8988T (cell line): ENCODE data around the gene SLC27A4.

Experiments used
- DNase-seq: peaks from one replicate; pipeline ENCODE4 v3.0.0; 2011

SLC27A4 gene

GRCh38 chr9:128392302-128393144 is 52.2 kb downstream of the SLC27A4 start:
- DNase-seq, result peak; percentile 24

GRCh38 chr9:128393145-128393775 is 52.9 kb downstream of the SLC27A4 start:
- peak; percentile 46 for DNase-seq

- DNase-seq, result no peak
Observed at GRCh38 chr9:128393970-128394369, 53.6 kb downstream of the SLC27A4 start.

GRCh38 chr9:128394379-128395168 is 54.2 kb downstream of the SLC27A4 start:
- DNase-seq, result no peak

GRCh38 chr9:128396970-128397613 is 56.8 kb downstream of the SLC27A4 start:
- peak; percentile 6 for DNase-seq

GRCh38 chr9:128397831-128398230 is 57.5 kb downstream of the SLC27A4 start:
- DNase-seq, result no peak

- DNase-seq, result no peak
Observed at GRCh38 chr9:128399861-128400260, 59.5 kb downstream of the SLC27A4 start.

- DNase-seq, result no peak
Observed at GRCh38 chr9:128404560-128404959, 64.2 kb downstream of the SLC27A4 start.

- no peak for DNase-seq
Observed at GRCh38 chr9:128405077-128405779, 64.9 kb downstream of the SLC27A4 start.

GRCh38 chr9:128405780-128406171 is 65.4 kb downstream of the SLC27A4 start:
- DNase-seq, result no peak

- no peak for DNase-seq
Observed at GRCh38 chr9:128406848-128407391, 66.6 kb downstream of the SLC27A4 start.

- no peak for DNase-seq
Observed at GRCh38 chr9:128408963-128409431, 68.7 kb downstream of the SLC27A4 start.

GRCh38 chr9:128409450-128409849 is 69.1 kb downstream of the SLC27A4 start:
- DNase-seq, result no peak

- DNase-seq, result peak; percentile 75
Observed at GRCh38 chr9:128409978-128410377, 69.7 kb downstream of the SLC27A4 start.
